ENCODE data around the gene GLIS1.

Gene GLIS1

GRCh38 chr1:53678938-53679825, 59.8 kb downstream of the GLIS1 start:
- DNase-seq (ENCODE audit: low read depth in 2 of 2), result no peak

- DNase-seq (ENCODE audit: low read depth in 2 of 2), result no peak
These were observed 60.5 kb downstream of the GLIS1 start for GRCh38 chr1:53678507-53678906.

- no peak for DNase-seq (ENCODE audit: low read depth in 2 of 2)
These were observed 60.9 kb downstream of the GLIS1 start for GRCh38 chr1:53678046-53678445.

GRCh38 chr1:53677486-53677885, 61.5 kb downstream of the GLIS1 start:
- DNase-seq (ENCODE audit: low read depth in 2 of 2), result no peak

- no peak for DNase-seq (ENCODE audit: low read depth in 2 of 2)
These were observed 66.2 kb downstream of the GLIS1 start for GRCh38 chr1:53672785-53673184.

GRCh38 chr1:53672243-53672642, 66.7 kb downstream of the GLIS1 start:
- no peak for DNase-seq (ENCODE audit: low read depth in 2 of 2)

- no peak for DNase-seq (ENCODE audit: low read depth in 2 of 2)
These were observed 69.3 kb downstream of the GLIS1 start for GRCh38 chr1:53669621-53670191.

GRCh38 chr1:53666566-53666965, 72.4 kb downstream of the GLIS1 start:
- no peak for DNase-seq (ENCODE audit: low read depth in 2 of 2)

- DNase-seq (ENCODE audit: low read depth in 2 of 2), result no peak
These were observed 73.0 kb downstream of the GLIS1 start for GRCh38 chr1:53665996-53666395.

GRCh38 chr1:53663529-53664300, 75.2 kb downstream of the GLIS1 start:
- no peak for DNase-seq (ENCODE audit: low read depth in 2 of 2)

- DNase-seq (ENCODE audit: low read depth in 2 of 2), result no peak
These were observed 76.0 kb downstream of the GLIS1 start for GRCh38 chr1:53662951-53663350.

- no peak for DNase-seq (ENCODE audit: low read depth in 2 of 2)
These were observed 76.8 kb downstream of the GLIS1 start for GRCh38 chr1:53662169-53662568.

- no peak for DNase-seq (ENCODE audit: low read depth in 2 of 2)
These were observed 77.5 kb downstream of the GLIS1 start for GRCh38 chr1:53661496-53661895.

GRCh38 chr1:53660666-53661065, 78.3 kb downstream of the GLIS1 start:
- DNase-seq (ENCODE audit: low read depth in 2 of 2), result no peak

GRCh38 chr1:53659436-53659835, 79.5 kb downstream of the GLIS1 start:
- no peak for DNase-seq (ENCODE audit: low read depth in 2 of 2)

GRCh38 chr1:53658489-53659230, 80.3 kb downstream of the GLIS1 start:
- DNase-seq (ENCODE audit: low read depth in 2 of 2), result no peak

GRCh38 chr1:53657891-53658396, 81.0 kb downstream of the GLIS1 start:
- no peak for DNase-seq (ENCODE audit: low read depth in 2 of 2)

GRCh38 chr1:53657531-53657805, 81.5 kb downstream of the GLIS1 start:
- no peak for DNase-seq (ENCODE audit: low read depth in 2 of 2)

GRCh38 chr1:53656747-53657530, 82.0 kb downstream of the GLIS1 start:
- no peak for DNase-seq (ENCODE audit: low read depth in 2 of 2)

GRCh38 chr1:53655931-53656746, 82.8 kb downstream of the GLIS1 start:
- no peak for DNase-seq (ENCODE audit: low read depth in 2 of 2)
